Neuronal stem cell (in vitro differentiated cells): Measurements from ENCODE around the gene GPANK1.

Source experiments
- DNase-seq: peaks from one replicate; pipeline ENCODE4 v3.0.0-alpha.2; 2013; ENCODE audit warnings: low spot score
- H2AFZ ChIP-seq: one replicate; pipeline ENCODE4 v1.6.1; 2013; ENCODE audit warnings: mild to moderate bottlenecking, low read length, inconsistent platforms
- H2AK5ac ChIP-seq: 2 replicates; pipeline ENCODE4 v1.6.1; 2013; ENCODE audit warnings: low read depth, mild to moderate bottlenecking, inconsistent platforms, low read length, moderate library complexity, mixed read lengths
- H2BK120ac ChIP-seq: 2 replicates; pipeline ENCODE4 v1.6.1; 2013; ENCODE audit warnings: low read depth, mild to moderate bottlenecking, inconsistent platforms, low read length, moderate library complexity, mixed read lengths
- H2BK12ac ChIP-seq: one replicate; pipeline ENCODE4 v1.6.1; 2013; ENCODE audit warnings: low read length, inconsistent platforms
- H2BK15ac ChIP-seq: 2 replicates; pipeline ENCODE4 v1.6.1; 2013; ENCODE audit warnings: mild to moderate bottlenecking, low read length, inconsistent platforms, mixed read lengths
- H2BK5ac ChIP-seq: one replicate; pipeline ENCODE4 v1.6.1; 2013; ENCODE audit warnings: inconsistent platforms, mild to moderate bottlenecking, low read length, moderate library complexity
- H3K14ac ChIP-seq: one replicate; pipeline ENCODE4 v1.6.1; 2013; ENCODE audit warnings: low read length, inconsistent platforms
- H3K18ac ChIP-seq: 2 replicates; pipeline ENCODE4 v1.6.1; 2013; ENCODE audit warnings: low read length, inconsistent platforms
- H3K23ac ChIP-seq: 2 replicates; pipeline ENCODE4 v1.6.1; 2013; ENCODE audit warnings: low read depth, mild to moderate bottlenecking, mixed read lengths, low read length, inconsistent platforms; ENCODE audit not compliant: poor library complexity
- H3K27ac ChIP-seq: replicated peaks from 3 replicates; pipeline ENCODE4 v1.5.1; 2013; ENCODE audit warnings: low read length, inconsistent platforms
- H3K27me3 ChIP-seq, 3 experiments: 2 replicates each; pipeline ENCODE4 v1.6.1; 2013; ENCODE audit warnings: low read length in 3 of 3, mild to moderate bottlenecking in 2 of 3, inconsistent platforms in 1 of 3, low read depth in 1 of 3, mixed read lengths in 1 of 3, moderate library complexity in 1 of 3; ENCODE audit not compliant: control insufficient read depth in 3 of 3, insufficient read depth in 3 of 3
- H3K36me3 ChIP-seq, 2 donors: replicated peaks in 1 of 2; 2 replicates each; pipeline ENCODE4 v1.6.1; 2013; ENCODE audit warnings: low read length in 2 of 2; ENCODE audit not compliant: control insufficient read depth in 2 of 2, insufficient read depth in 2 of 2
- H3K4ac ChIP-seq: 2 replicates; pipeline ENCODE4 v1.6.1; 2013; ENCODE audit warnings: inconsistent platforms, mild to moderate bottlenecking, low read length, moderate library complexity
- H3K4me1 ChIP-seq, 2 donors: 1 replicate in 1 of 2; 2 replicates in 1 of 2; pipeline ENCODE4 v1.6.1; 2013; ENCODE audit warnings: low read length in 2 of 2, low read depth in 1 of 2; ENCODE audit not compliant: control insufficient read depth in 2 of 2, insufficient read depth in 1 of 2
- H3K4me2 ChIP-seq: one replicate; pipeline ENCODE4 v1.6.1; 2013; ENCODE audit warnings: mild to moderate bottlenecking, low read length, inconsistent platforms; ENCODE audit not compliant: insufficient read depth, poor library complexity, severe bottlenecking
- H3K4me3 ChIP-seq, 2 donors: 2 replicates each; pipeline ENCODE4 v1.5.1; 2013; ENCODE audit warnings: low read length in 2 of 2, mild to moderate bottlenecking in 2 of 2, inconsistent platforms in 1 of 2, moderate library complexity in 1 of 2
- H3K79me1 ChIP-seq: one replicate; pipeline ENCODE4 v1.6.1; 2013; ENCODE audit warnings: low read depth, mild to moderate bottlenecking, inconsistent platforms, low read length, moderate library complexity
- H3K9ac ChIP-seq: one replicate; pipeline ENCODE4 v1.6.1; 2013; ENCODE audit warnings: mild to moderate bottlenecking, low read depth, low read length, inconsistent platforms; ENCODE audit not compliant: poor library complexity
- H3K9me3 ChIP-seq, 2 donors: replicated peaks in 1 of 2; 2 replicates each; pipeline versions ENCODE3 to v1.6.1; 2013; ENCODE audit warnings: low read length in 2 of 2, mild to moderate bottlenecking in 2 of 2, inconsistent platforms in 1 of 2, low read depth in 1 of 2, mixed read lengths in 1 of 2, moderate library complexity in 1 of 2; ENCODE audit not compliant: control insufficient read depth in 2 of 2, insufficient read depth in 1 of 2
- H4K8ac ChIP-seq: one replicate; pipeline ENCODE4 v1.6.1; 2013; ENCODE audit warnings: low read depth, mild to moderate bottlenecking, inconsistent platforms, low read length, moderate library complexity
- H4K91ac ChIP-seq: one replicate; pipeline ENCODE4 v1.6.1; 2013; ENCODE audit warnings: low read length, low read depth, mild to moderate bottlenecking, inconsistent platforms; ENCODE audit not compliant: poor library complexity
- WGBS, 2 donors: extraction: QIAGEN DNeasy Blood & Tissue Kit; methylation state at CpG; one replicate each; pipeline ENCODE4 v1.1.7; 2013; ENCODE audit warnings: missing lambda C conversion rate in 2 of 2, mixed read lengths in 1 of 2; ENCODE audit not compliant: insufficient read length in 2 of 2, insufficient replicate concordance in 1 of 2; ENCODE audit errors: extremely low coverage in 2 of 2; 5-methylcytosine and 5-hydroxymethylcytosine counted together

The GPANK1 gene

DNA sequence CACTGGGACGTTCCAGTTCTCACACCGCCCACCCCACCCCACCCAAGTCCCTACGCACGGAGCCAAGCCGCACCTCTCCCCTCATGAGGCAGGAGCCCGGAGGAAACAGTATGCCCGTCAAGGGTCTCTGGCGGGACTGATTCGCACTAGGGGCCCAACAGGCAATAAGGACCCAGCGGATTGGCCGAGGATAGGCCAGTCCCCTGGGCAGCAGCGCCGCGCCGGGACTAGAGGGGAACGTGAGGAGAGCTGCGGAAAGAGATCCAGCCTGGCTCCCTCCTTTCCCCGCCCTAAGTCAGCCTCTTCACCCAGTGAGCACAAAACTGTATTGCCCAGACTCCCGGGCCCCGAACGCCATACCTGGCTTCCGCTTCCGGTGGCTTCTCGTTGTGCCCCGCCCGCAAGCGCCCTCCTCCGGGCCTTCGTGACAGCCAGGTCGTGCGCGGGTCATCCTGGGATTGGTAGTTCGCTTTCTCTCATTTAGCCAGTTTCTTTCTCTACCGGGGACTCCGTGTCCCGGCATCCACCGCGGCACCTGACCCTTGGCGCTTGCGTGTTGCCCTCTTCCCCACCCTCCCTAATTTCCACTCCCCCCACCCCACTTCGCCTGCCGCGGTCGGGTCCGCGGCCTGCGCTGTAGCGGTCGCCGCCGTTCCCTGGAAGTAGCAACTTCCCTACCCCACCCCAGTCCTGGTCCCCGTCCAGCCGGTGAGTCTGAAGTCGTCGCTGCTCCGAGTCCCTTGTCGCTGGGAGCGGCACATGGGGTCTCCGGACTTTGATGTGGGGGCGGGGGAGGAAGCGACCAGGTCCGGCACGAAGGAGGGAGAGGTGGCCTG, 922 bp upstream of the GPANK1 start, which contains the start of gene CSNK2B:
TSS of gene CSNK2B (plus strand) at position 580 of the 836 bp plus-strand sequence. CDS start 752 bp downstream, outside the sequence.
- H2AK5ac ChIP-seq, result peak within 1 kb of the TSS; percentile 85
- H3K4ac ChIP-seq, result no peak within 1 kb of the TSS
- peak within 1 kb of the TSS; percentile 92 to 95 for H3K4me3 ChIP-seq
- H4K8ac ChIP-seq, result no peak within 1 kb of the TSS
- H3K27ac ChIP-seq, result peak within 1 kb of the TSS; percentile 93
- H3K9ac ChIP-seq, result peak within 1 kb of the TSS; percentile 99
- WGBS, 2 donors, result no CpG with 5 or more reads among the region's 63 CpGs
- peaks cover 36 to 74% of the 10 kb centered on the region in 2 donors for H3K36me3 ChIP-seq
- peak within 1 kb of the TSS; percentile 45 for H2BK5ac ChIP-seq
- no peaks in the 10 kb centered on the region for H3K27me3 ChIP-seq
- no peaks in the 10 kb centered on the region for H3K9me3 ChIP-seq
- H3K79me1 ChIP-seq, result peaks cover 7% of the 10 kb centered on the region
- peak within 1 kb of the TSS; percentile 97 for H3K18ac ChIP-seq
- H3K14ac ChIP-seq, result peak within 1 kb of the TSS; percentile 23
- no peak within 1 kb of the TSS for H2BK12ac ChIP-seq
- peaks cover 14 to 16% of the 10 kb centered on the region in 2 donors for H3K4me1 ChIP-seq
- peak within 1 kb of the TSS; percentile 85 for H2AFZ ChIP-seq
- peak within 1 kb of the TSS; percentile 64 for H4K91ac ChIP-seq
- peak within 1 kb of the TSS; percentile 58 for H3K23ac ChIP-seq
- H2BK15ac ChIP-seq, result no peak within 1 kb of the TSS
- no peak within 1 kb of the TSS for H2BK120ac ChIP-seq
- peak within 1 kb of the TSS; percentile 92 for H3K4me2 ChIP-seq
- peak; percentile 93 for DNase-seq

DNA sequence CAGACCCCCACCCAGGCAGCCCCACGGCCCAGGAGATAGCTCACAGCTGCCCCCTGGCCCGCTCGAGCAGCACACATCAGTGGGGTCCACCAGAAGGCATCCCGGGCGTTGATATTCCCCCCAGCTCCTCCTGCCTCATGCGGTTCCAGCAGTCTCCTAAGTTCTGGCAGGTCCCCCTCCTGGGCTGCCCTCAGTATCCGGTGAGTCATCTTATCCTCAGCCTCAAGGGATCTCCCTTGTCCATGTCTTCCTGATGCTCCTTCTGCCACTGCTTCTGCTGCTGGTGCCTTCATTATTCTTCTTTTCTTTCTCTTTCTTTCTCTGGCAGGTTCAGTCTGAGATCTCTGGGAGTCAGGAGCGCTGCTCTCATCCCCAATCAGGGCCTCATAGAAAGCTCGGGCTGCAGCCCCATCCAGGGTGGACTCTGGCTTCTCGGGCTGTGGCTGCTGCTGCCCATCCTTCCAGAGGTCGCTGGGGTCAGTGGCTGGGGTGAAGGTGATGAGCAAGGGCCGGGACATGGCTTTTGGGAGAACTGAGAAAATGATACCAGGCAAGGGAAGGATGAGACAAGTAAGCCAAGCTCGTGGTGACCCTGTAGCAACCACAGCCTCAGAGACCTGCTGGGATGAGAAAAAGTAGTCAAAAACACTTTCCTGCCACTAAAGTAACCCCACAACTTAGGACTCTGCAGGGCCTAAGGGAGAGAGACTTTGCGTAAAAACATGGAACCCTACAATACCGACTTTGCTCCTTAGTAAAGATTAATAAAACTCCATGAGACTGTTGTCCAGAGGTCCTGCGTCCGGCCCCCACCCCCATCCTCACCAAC, 622 bp downstream of the GPANK1 start:
- Histone ChIP-seq H3K14ac (no peak overlapping the region), H4K91ac (no peak overlapping the region), H2BK5ac (no peak overlapping the region), H3K18ac (no peak overlapping the region), H3K4me3 (peak overlapping the region; percentile 92 to 95), H3K9ac (no peak overlapping the region), H2BK15ac (no peak overlapping the region), H3K27me3 (no peaks in the 10 kb centered on the region), H3K4me2 (peak overlapping the region; percentile 49), H3K79me1 (peaks cover 7% of the 10 kb centered on the region), H3K36me3 (peaks cover 24 to 61% of the 10 kb centered on the region in 2 donors), H2BK120ac (no peak overlapping the region), H4K8ac (no peak overlapping the region), H2AFZ (peak overlapping the region; percentile 84), H3K4me1 (peaks cover 21 to 22% of the 10 kb centered on the region in 2 donors), H3K4ac (no peak overlapping the region), H2BK12ac (no peak overlapping the region), H3K23ac (no peak overlapping the region), H3K27ac (peak overlapping the region; percentile 93), H3K9me3 (no peaks in the 10 kb centered on the region), H2AK5ac (peak overlapping the region; percentile 20)
- WGBS, 2 donors, result no CpG with 5 or more reads among the region's 17 CpGs
- no peak for DNase-seq

DNA sequence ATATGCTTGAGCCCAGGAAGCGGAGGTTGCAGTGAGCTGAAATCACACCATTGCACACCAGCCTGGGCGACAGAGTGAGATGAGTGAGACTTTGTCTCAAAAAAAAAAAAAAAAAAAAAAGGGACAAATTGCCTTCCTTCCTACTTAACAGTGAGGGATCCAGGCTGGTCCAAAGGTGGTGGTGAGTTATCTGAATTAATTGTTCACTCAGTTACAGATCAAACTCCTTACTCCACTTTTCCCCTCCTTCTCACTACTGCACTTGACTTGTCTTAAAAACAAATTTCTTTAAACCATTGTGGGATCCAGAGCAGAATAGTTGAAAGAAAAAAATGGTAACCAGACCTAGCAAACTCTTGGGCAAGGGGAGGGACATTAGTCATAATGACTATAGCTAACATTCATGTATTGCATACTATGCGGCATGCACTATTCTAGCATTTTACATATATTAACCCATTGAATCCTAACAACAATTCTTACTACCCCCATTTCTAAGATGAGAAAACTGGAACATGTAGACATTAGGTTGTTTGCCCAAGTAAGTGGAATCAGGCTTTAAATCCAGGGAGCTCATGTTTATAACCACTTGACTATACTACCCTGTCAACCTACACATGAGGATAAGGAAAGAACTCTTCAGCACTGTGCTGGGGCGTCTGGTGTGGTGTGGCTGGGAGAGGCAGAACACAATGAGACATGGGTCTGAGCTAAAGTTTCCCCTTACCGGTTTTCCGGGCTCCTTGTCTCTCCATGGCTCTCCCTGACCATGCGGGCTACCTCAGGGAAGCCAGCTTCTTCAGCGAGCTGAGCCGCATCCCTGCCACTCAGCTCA, 1.5 kb downstream of the GPANK1 start:
- Histone ChIP-seq H3K9me3 (no peaks in the 10 kb centered on the region), H3K4me2 (peak overlapping the region; percentile 49), H3K9ac (no peak overlapping the region), H4K91ac (no peak overlapping the region), H3K27ac (no peak overlapping the region), H2BK5ac (no peak overlapping the region), H2BK15ac (no peak overlapping the region), H3K4me3 (peak overlapping the region in 1 of 2 donors; percentile 92), H2AK5ac (peak overlapping the region; percentile 20), H2AFZ (no peak overlapping the region), H3K18ac (no peak overlapping the region), H3K4ac (no peak overlapping the region), H3K79me1 (peaks cover 11% of the 10 kb centered on the region), H3K23ac (no peak overlapping the region), H3K14ac (no peak overlapping the region), H3K27me3 (no peaks in the 10 kb centered on the region), H4K8ac (no peak overlapping the region), H3K4me1 (peaks cover 26 to 28% of the 10 kb centered on the region in 2 donors), H3K36me3 (peaks cover 16 to 61% of the 10 kb centered on the region in 2 donors), H2BK12ac (no peak overlapping the region), H2BK120ac (no peak overlapping the region)
- WGBS, 2 donors, result no CpG with 5 or more reads among the region's 9 CpGs
- no peak for DNase-seq
